GM12878 (cell line): ENCODE results near the gene TTLL4. TPM values are rescaled to one million over a fixed set of nuclear protein-coding genes. Genes with fewer than 3 reads are reported as not detected.

Experiments used
- ATAC-seq: fragments of 200-7000 bp; cut with Tn5 transposase; 3 replicates; pipeline ENCODE4 v1.9.1; 2020; ENCODE audit warnings: mild to moderate bottlenecking, moderate library complexity
- BruUV-seq: library from RNA; stranded (reverse); fragments of 400-500 nt; replicated peaks from 2 replicates; lab custom pipeline; 2021; lab: Mats Ljungman, UMichigan
- CTCF ChIA-PET: fragments of 300-600 bp; sonication (Branson Sonifier 250); formaldehyde crosslinking; extraction: SDS; loops from one replicate; lab custom pipeline; 2021; ENCODE audit warnings: inconsistent platforms; lab: Yijun Ruan, JAX
- POLR2A ChIA-PET: fragments of 350-600 bp; formaldehyde crosslinking; extraction: SDS; loops from one replicate; lab custom pipeline; 2021; ENCODE audit warnings: inconsistent platforms; lab: Charles Lee
- RAD21 ChIA-PET: fragments of 300-600 bp; sonication (Branson Sonifier 250); formaldehyde crosslinking; loops from one replicate; lab custom pipeline; 2023; ENCODE audit warnings: antibody characterized with exemption; ENCODE audit not compliant: unreplicated experiment; lab: Charles Lee
- SMC1A ChIA-PET: fragments of 300-600 bp; sonication (Branson Sonifier 250); formaldehyde crosslinking; loops from one replicate; lab custom pipeline; 2023; ENCODE audit not compliant: unreplicated experiment, uncharacterized antibody; lab: Charles Lee
- DNase-seq: peaks from one replicate; pipeline ENCODE4 v3.0.0-alpha.2; 2011; ENCODE audit warnings: low read depth, low spot score
- FAIRE-seq: peaks from 3 replicates; lab custom pipeline; 2011; peaks lifted over from hg19 to GRCh38; lab: Jason Lieb, UNC
- H2AFZ ChIP-seq: 2 replicates; pipeline ENCODE4 v1.6.0; 2011; ENCODE audit warnings: low read depth, low read length, control low read depth; ENCODE audit not compliant: control insufficient read depth
- H3K27ac ChIP-seq: 2 replicates; pipeline ENCODE4 v1.5.1; 2011; ENCODE audit warnings: control low read depth; ENCODE audit not compliant: control insufficient read depth, insufficient read depth
- H3K27me3 ChIP-seq, 2 experiments: replicated peaks in 1 of 2; 2 replicates each; pipeline versions ENCODE4 v1.6.0 to v1.6.1; 2011; ENCODE audit warnings: low read length in 1 of 2; ENCODE audit not compliant: control insufficient read depth in 2 of 2, insufficient read depth in 2 of 2
- H3K36me3 ChIP-seq, 2 experiments: 2 replicates each; pipeline ENCODE4 v1.5.1; 2011; ENCODE audit warnings: low read length in 1 of 2; ENCODE audit not compliant: control insufficient read depth in 2 of 2, insufficient read depth in 2 of 2
- H3K4me1 ChIP-seq: 2 replicates; pipeline ENCODE4 v1.6.1; 2011; ENCODE audit warnings: mild to moderate bottlenecking, low read length, moderate library complexity, mixed read lengths; ENCODE audit not compliant: control insufficient read depth, insufficient read depth
- H3K4me2 ChIP-seq: 2 replicates; pipeline ENCODE4 v1.6.0; 2011; ENCODE audit warnings: control low read depth; ENCODE audit not compliant: control insufficient read depth, insufficient read depth
- H3K4me3 ChIP-seq: fragments of 200-600 bp; sonication (generic); 2 replicates; pipeline ENCODE4 v1.5.1; 2016
- H3K79me2 ChIP-seq: 2 replicates; pipeline ENCODE4 v1.6.0; 2011; ENCODE audit warnings: low read length; ENCODE audit not compliant: control insufficient read depth, insufficient read depth
- H3K9ac ChIP-seq: 2 replicates; pipeline ENCODE4 v1.8.0; 2011; ENCODE audit warnings: low read length, control low read depth, mixed read lengths; ENCODE audit not compliant: control insufficient read depth, insufficient read depth
- H3K9me3 ChIP-seq: replicated peaks from 3 replicates; pipeline ENCODE4 v1.5.1; 2011; ENCODE audit warnings: mild to moderate bottlenecking, low read length; ENCODE audit not compliant: control insufficient read depth, insufficient read depth
- H4K20me1 ChIP-seq: 2 replicates; pipeline ENCODE4 v1.6.0; 2011; ENCODE audit not compliant: control insufficient read depth, insufficient read depth
- ATF7 ChIP-seq: fragments of 450-650 bp; IDR thresholded peaks from 2 replicates; pipeline ENCODE4 v1.6.1; 2016; ENCODE audit warnings: low read depth, mild to moderate bottlenecking
- BCL11A ChIP-seq: IDR thresholded peaks from 2 replicates; pipeline ENCODE4 v1.6.1; 2011; ENCODE audit warnings: low read depth, low read length
- CREB1 ChIP-seq: IDR thresholded peaks from 2 replicates; pipeline ENCODE4 v1.6.1; 2012; ENCODE audit warnings: low read depth, mild to moderate bottlenecking, inconsistent platforms
- CREM ChIP-seq: IDR thresholded peaks from 2 replicates; pipeline ENCODE4 v1.6.1; 2014; ENCODE audit warnings: antibody characterized with exemption, low read depth
- EP300 ChIP-seq, 2 experiments: fragments of 150-350 bp in 1 of 2; IDR thresholded peaks; 2 replicates each; pipeline ENCODE4 v1.6.1; 2011 to 2012; ENCODE audit warnings: low read depth in 2 of 2, low read length in 2 of 2, borderline replicate concordance in 1 of 2, improper control_type of control experiment in 1 of 2, inconsistent platforms in 1 of 2; ENCODE audit not compliant: control insufficient read depth in 1 of 2
- FOXK2 ChIP-seq: fragments of 450-650 bp; IDR thresholded peaks from 2 replicates; pipeline ENCODE4 v1.6.1; 2017; ENCODE audit warnings: mild to moderate bottlenecking, moderate library complexity
- FOXM1 ChIP-seq: IDR thresholded peaks from 2 replicates; pipeline ENCODE4 v1.6.1; 2012; ENCODE audit warnings: low read depth, mild to moderate bottlenecking, inconsistent platforms, low read length, moderate library complexity
- GATAD2B ChIP-seq: fragments of 450-650 bp; conservative IDR thresholded peaks from 2 replicates; pipeline ENCODE4 v1.6.1; 2017; ENCODE audit warnings: low read depth, mild to moderate bottlenecking, moderate library complexity
- IKZF1 ChIP-seq: fragments of 450-650 bp; conservative IDR thresholded peaks from 2 replicates; pipeline ENCODE4 v1.6.1; 2017; ENCODE audit warnings: antibody characterized with exemption, mild to moderate bottlenecking
- KLF5 ChIP-seq: fragments of 450-650 bp; IDR thresholded peaks from 2 replicates; pipeline ENCODE4 v1.6.1; 2014; ENCODE audit warnings: mild to moderate bottlenecking; ENCODE audit not compliant: partially characterized antibody
- MTA2 ChIP-seq: fragments of 450-650 bp; IDR thresholded peaks from 2 replicates; pipeline ENCODE4 v1.6.1; 2016; ENCODE audit warnings: low read depth, mild to moderate bottlenecking, moderate library complexity
- NR2C1 ChIP-seq: fragments of 450-650 bp; IDR thresholded peaks from 2 replicates; pipeline ENCODE4 v1.6.1; 2017; ENCODE audit warnings: antibody characterized with exemption, mild to moderate bottlenecking, moderate library complexity
- PKNOX1 ChIP-seq: fragments of 450-650 bp; IDR thresholded peaks from 2 replicates; pipeline ENCODE4 v1.6.1; 2016; ENCODE audit warnings: mild to moderate bottlenecking
- RELB ChIP-seq: fragments of 450-650 bp; IDR thresholded peaks from 2 replicates; pipeline ENCODE4 v1.6.1; 2017; ENCODE audit warnings: low read depth, mild to moderate bottlenecking, moderate library complexity
- RUNX3 ChIP-seq: IDR thresholded peaks from 2 replicates; pipeline ENCODE4 v1.6.1; 2012; ENCODE audit warnings: low read length, inconsistent platforms
- ZBED1 ChIP-seq: IDR thresholded peaks from 2 replicates; pipeline ENCODE4 v1.6.1; 2016; ENCODE audit warnings: borderline replicate concordance
- ZBTB33 ChIP-seq: fragments of 450-650 bp; IDR thresholded peaks from 2 replicates; pipeline ENCODE4 v1.6.1; 2017; ENCODE audit warnings: mild to moderate bottlenecking
- ZNF217 ChIP-seq: fragments of 450-650 bp; IDR thresholded peaks from 2 replicates; pipeline ENCODE4 v1.6.1; 2017; ENCODE audit warnings: antibody characterized with exemption, mild to moderate bottlenecking
- ZNF622 ChIP-seq: fragments of 450-650 bp; IDR thresholded peaks from 2 replicates; pipeline ENCODE4 v1.6.1; 2017; ENCODE audit warnings: mild to moderate bottlenecking, inconsistent platforms
- WGBS: methylation state at CpG from one replicate; pipeline ENCODE4 v1.1.6; 2016; ENCODE audit warnings: low lambda C conversion rate; ENCODE audit not compliant: insufficient replicate concordance, insufficient coverage; ENCODE audit errors: missing lambda C conversion rate; 5-methylcytosine and 5-hydroxymethylcytosine counted together
- in situ Hi-C: fragments of 300-500 bp; cut with MboI; formaldehyde crosslinking; loops from 9 replicates; pipeline ENCODE4 v1.14.3; 2018; ENCODE audit warnings: mixed read lengths
- intact Hi-C: fragments of 100-400 bp; cut with micrococcal nuclease; formaldehyde crosslinking; loops from one replicate; pipeline ENCODE4 v1.14.2; 2022; ENCODE audit not compliant: unreplicated experiment
- polyA plus RNA-seq, 11 experiments: library from polyadenylated mRNA; depleted of rRNA in 4 of 11; unstranded in 6 of 11; stranded (reverse) in 5 of 11; fragments of >200 nt; fragmentation: Nextera tagmentation in 4 of 11; fragmentation: Illumina TruSeq in 1 of 11; extraction: Ambion mirVana in 4 of 11; extraction: Trizol in 1 of 11; gene quantifications; 1 replicate in 1 of 11; 2 replicates in 10 of 11; pipeline versions ENCODE4 v1.2.1 to v1.2.3, GENCODE V29; 2011 to 2016; ENCODE audit warnings: inconsistent platforms in 2 of 11, missing spikeins in 2 of 11, low read depth in 1 of 11
- total RNA-seq, 4 experiments: library from RNA; depleted of rRNA in 3 of 4; stranded (reverse); fragments of >200 nt in 3 of 4; fragmentation: Illumina TruSeq in 1 of 4; extraction: Trizol in 1 of 4; gene quantifications; 2 replicates each; pipeline versions ENCODE4 v1.2.1 to v1.2.3, GENCODE V29; 2013 to 2021
- TF ChIP-seq, protein P1 (sequence below): IDR thresholded peaks from 2 replicates; pipeline ENCODE4 v1.6.1; 2012; ENCODE audit warnings: low read length, inconsistent platforms

The TTLL4 gene
- total and polyA plus RNA-seq, 10 of the 15 experiments (the other 5 are each of a cell fraction or from before 2014, with no cell fraction given) = 16.6 to 63.1 (median 32.9) TPM

DNA sequence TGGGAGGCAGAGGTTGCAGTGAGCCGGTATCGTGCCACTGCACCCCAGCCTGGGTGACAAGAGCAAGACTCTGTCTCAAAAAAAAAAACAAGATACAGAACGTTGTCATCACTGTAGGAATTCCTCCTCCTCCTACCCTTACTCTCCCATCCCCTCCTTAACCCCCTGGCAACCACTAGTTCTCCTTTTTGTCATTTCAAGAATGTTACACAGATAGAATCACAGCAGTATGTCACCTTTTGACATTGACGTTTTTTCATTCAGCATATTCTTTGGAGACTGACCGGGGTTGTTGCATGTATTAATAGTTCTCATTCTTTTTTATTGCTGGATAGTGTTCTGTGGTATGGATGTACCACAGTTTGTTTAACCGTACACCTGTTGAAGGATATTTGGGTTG is 32.4 kb downstream of the TTLL4 start:
- intact Hi-C loops = no loop called here
- H3K4me1 ChIP-seq = peaks cover 29% of the 10 kb centered on the region
- POLR2A ChIA-PET = no interaction called here
- RAD21 ChIA-PET = no interaction called here
- no peak overlapping the region for H3K4me3 ChIP-seq
- H3K9me3 ChIP-seq = no peaks in the 10 kb centered on the region
- DNase-seq = peak; percentile 25
- peak; percentile 83 for ATAC-seq
- CTCF ChIA-PET = interaction anchor here (0.7 kb wide), 1 partner anchor 56 kb away, joined by 3 read pairs; no protein-coding TSS in a partner anchor
- no peaks in the 10 kb centered on the region for H3K27me3 ChIP-seq
- WGBS = 50% methylated on average over 6 of the region's 6 CpGs
- in situ Hi-C loops = no loop called here
- peak; percentile 79 for FAIRE-seq
- no peak overlapping the region for H2AFZ ChIP-seq
- BruUV-seq = no TSS peak
- H3K9ac ChIP-seq = no peak overlapping the region
- peaks cover 18 to 28% of the 10 kb centered on the region in 2 experiments for H3K36me3 ChIP-seq
- SMC1A ChIA-PET = interaction anchor here (1.0 kb wide), 1 partner anchor 11 kb away, joined by 5 read pairs; no protein-coding TSS in a partner anchor
- H3K27ac ChIP-seq = peak overlapping the region; percentile 56; the same call in 1 of the 2 replicates
- H3K79me2 ChIP-seq = no peaks in the 10 kb centered on the region
- no peaks in the 10 kb centered on the region for H4K20me1 ChIP-seq
- no peak overlapping the region; the same call in 1 of the 2 replicates for H3K4me2 ChIP-seq
- TF ChIP-seq ZNF622 (no peak), CREB1 (peak; percentile 42; the same call in 1 of the 2 replicates), KLF5 (no peak), ATF7 (peak; percentile 39; the same call in 1 of the 2 replicates), FOXM1 (peak; percentile 50; the same call in 1 of the 2 replicates), PKNOX1 (peak; percentile 42; the same call in 1 of the 2 replicates), RELB (0 out of 2 replicates have a peak, but pooled peaks have one; percentile 28), NR2C1 (no peak), FOXK2 (no peak), RUNX3 (peak; percentile 76), ZBTB33 (no peak), CREM (peak; percentile 65; the same call in 1 of the 2 replicates), MTA2 (no peak), GATAD2B (no peak), ZNF217 (no peak), IKZF1 (0 out of 2 replicates have a peak, but pooled peaks have one; percentile 12), EP300 (IDR thresholded peaks at IDR 0.05; ENCODE audit: borderline replicate concordance in 1 of 2, control insufficient read depth in 1 of 2, low read depth in 2 of 2, low read length in 2 of 2) (peak in 1 of 2 experiments; percentile 42; a peak in 1 of 4 replicates), BCL11A (peak; percentile 63; the same call in 1 of the 2 replicates), ZBED1 (no peak)
- TF ChIP-seq, protein P1, sequence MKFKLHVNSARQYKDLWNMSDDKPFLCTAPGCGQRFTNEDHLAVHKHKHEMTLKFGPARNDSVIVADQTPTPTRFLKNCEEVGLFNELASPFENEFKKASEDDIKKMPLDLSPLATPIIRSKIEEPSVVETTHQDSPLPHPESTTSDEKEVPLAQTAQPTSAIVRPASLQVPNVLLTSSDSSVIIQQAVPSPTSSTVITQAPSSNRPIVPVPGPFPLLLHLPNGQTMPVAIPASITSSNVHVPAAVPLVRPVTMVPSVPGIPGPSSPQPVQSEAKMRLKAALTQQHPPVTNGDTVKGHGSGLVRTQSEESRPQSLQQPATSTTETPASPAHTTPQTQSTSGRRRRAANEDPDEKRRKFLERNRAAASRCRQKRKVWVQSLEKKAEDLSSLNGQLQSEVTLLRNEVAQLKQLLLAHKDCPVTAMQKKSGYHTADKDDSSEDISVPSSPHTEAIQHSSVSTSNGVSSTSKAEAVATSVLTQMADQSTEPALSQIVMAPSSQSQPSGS = peak; percentile 68
